ENCODE data around the gene DELE1.

- TF ChIP-seq, protein P1, sequence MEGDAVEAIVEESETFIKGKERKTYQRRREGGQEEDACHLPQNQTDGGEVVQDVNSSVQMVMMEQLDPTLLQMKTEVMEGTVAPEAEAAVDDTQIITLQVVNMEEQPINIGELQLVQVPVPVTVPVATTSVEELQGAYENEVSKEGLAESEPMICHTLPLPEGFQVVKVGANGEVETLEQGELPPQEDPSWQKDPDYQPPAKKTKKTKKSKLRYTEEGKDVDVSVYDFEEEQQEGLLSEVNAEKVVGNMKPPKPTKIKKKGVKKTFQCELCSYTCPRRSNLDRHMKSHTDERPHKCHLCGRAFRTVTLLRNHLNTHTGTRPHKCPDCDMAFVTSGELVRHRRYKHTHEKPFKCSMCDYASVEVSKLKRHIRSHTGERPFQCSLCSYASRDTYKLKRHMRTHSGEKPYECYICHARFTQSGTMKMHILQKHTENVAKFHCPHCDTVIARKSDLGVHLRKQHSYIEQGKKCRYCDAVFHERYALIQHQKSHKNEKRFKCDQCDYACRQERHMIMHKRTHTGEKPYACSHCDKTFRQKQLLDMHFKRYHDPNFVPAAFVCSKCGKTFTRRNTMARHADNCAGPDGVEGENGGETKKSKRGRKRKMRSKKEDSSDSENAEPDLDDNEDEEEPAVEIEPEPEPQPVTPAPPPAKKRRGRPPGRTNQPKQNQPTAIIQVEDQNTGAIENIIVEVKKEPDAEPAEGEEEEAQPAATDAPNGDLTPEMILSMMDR (IDR thresholded peaks at IDR 0.05), result no peak
- no peak for TF ChIP-seq EZH2 (IDR thresholded peaks at IDR 0.05; ENCODE audit: borderline replicate concordance, insufficient read depth, low read depth, low read length, poor library complexity, severe bottlenecking)
Observed at GRCh38 chr5:141963701-141964100, 40.0 kb downstream of the DELE1 start.
